AG10803 (cell line): ENCODE data around the gene LRRC18.

Experiments
- DNase-seq: peaks from one replicate; pipeline ENCODE4 v3.0.0; 2010; ENCODE audit warnings: low read depth
- H3K4me3 ChIP-seq: 2 replicates; pipeline ENCODE4 v1.5.1; 2011; ENCODE audit warnings: mild to moderate bottlenecking, low read length, control low read depth
- CTCF ChIP-seq: conservative IDR thresholded peaks from 2 replicates; pipeline ENCODE4 v1.5.1; 2011; ENCODE audit warnings: mild to moderate bottlenecking, low read length, control low read depth, inconsistent platforms

The LRRC18 gene

GRCh38 chr10:48910548-48910947 is 29.1 kb downstream of the LRRC18 start:
- no peak for DNase-seq
- H3K4me3 ChIP-seq, result no peak overlapping the region
- no peak for TF ChIP-seq CTCF

- DNase-seq, result no peak
- no peak for TF ChIP-seq CTCF
- no peak overlapping the region for H3K4me3 ChIP-seq
These were observed 31.9 kb downstream of the LRRC18 start for GRCh38 chr10:48907730-48908129.

GRCh38 chr10:48906841-48907240 is 32.8 kb downstream of the LRRC18 start:
- H3K4me3 ChIP-seq, result no peak overlapping the region
- TF ChIP-seq CTCF, result no peak
- DNase-seq, result no peak

- H3K4me3 ChIP-seq, result no peak overlapping the region
- TF ChIP-seq CTCF, result no peak
These were observed 34.3 kb downstream of the LRRC18 start for GRCh38 chr10:48905311-48905710.

GRCh38 chr10:48904861-48905260 is 34.8 kb downstream of the LRRC18 start:
- no peak for TF ChIP-seq CTCF
- DNase-seq, result no peak
- no peak overlapping the region for H3K4me3 ChIP-seq

More at GRCh38 chr10:48905311-48905710, 34.3 kb downstream of the LRRC18 start:
- DNase-seq, result no peak

- DNase-seq, result no peak
- no peak for TF ChIP-seq CTCF
- H3K4me3 ChIP-seq, result no peak overlapping the region
These were observed 36.5 kb downstream of the LRRC18 start for GRCh38 chr10:48903151-48903550.

GRCh38 chr10:48902096-48902495 is 37.5 kb downstream of the LRRC18 start:
- H3K4me3 ChIP-seq, result no peak overlapping the region
- DNase-seq, result no peak
- TF ChIP-seq CTCF, result no peak
